GM19023 (cell line): Measurements from ENCODE around the gene UBAC1.
"Not testable (repeated sequence)": the region's sequence is repeated elsewhere in the genome, so short reads cannot be mapped to it uniquely, and the experiment has no call there.

Source experiments
- ATAC-seq: cut with Tn5 transposase; IDR thresholded peaks from one replicate; pipeline ENCODE4 v1.9.1; 2021; ENCODE audit warnings: mild to moderate bottlenecking, moderate library complexity; ENCODE audit not compliant: unreplicated experiment

Gene UBAC1

GRCh38 chr9:135923508-135923907, 37.7 kb downstream of the UBAC1 start:
- no peak for ATAC-seq

GRCh38 chr9:135921749-135922310, 39.3 kb downstream of the UBAC1 start:
- ATAC-seq = no peak

- ATAC-seq = no peak
These were observed 40.1 kb downstream of the UBAC1 start for GRCh38 chr9:135920973-135921585.

GRCh38 chr9:135920256-135920930, 40.8 kb downstream of the UBAC1 start:
- ATAC-seq = no peak

- no peak for ATAC-seq
These were observed 41.8 kb downstream of the UBAC1 start for GRCh38 chr9:135919318-135919890.

- not testable (repeated sequence) for ATAC-seq
These were observed 44.9 kb downstream of the UBAC1 start for GRCh38 chr9:135916227-135916626.

GRCh38 chr9:135914921-135915320, 46.3 kb downstream of the UBAC1 start:
- no peak for ATAC-seq

GRCh38 chr9:135911233-135911632, 49.9 kb downstream of the UBAC1 start:
- not testable (repeated sequence) for ATAC-seq

GRCh38 chr9:135910757-135911156, 50.4 kb downstream of the UBAC1 start:
- no peak for ATAC-seq

GRCh38 chr9:135910216-135910615, 51.0 kb downstream of the UBAC1 start:
- no peak for ATAC-seq

- ATAC-seq = no peak
These were observed 51.8 kb downstream of the UBAC1 start for GRCh38 chr9:135909371-135909770.

GRCh38 chr9:135908754-135909204, 52.4 kb downstream of the UBAC1 start:
- ATAC-seq = no peak

GRCh38 chr9:135908093-135908753, 53.0 kb downstream of the UBAC1 start:
- peak; percentile 4 for ATAC-seq

- peak; percentile 80 for ATAC-seq
These were observed 53.6 kb downstream of the UBAC1 start, which contains the start of gene CAMSAP1 for GRCh38 chr9:135907431-135908092. Gene CAMSAP1 (minus strand): TSS chr9:135907546. CDS start chr9:135907159, 387 bp downstream.

- no peak for ATAC-seq
These were observed 54.2 kb downstream of the UBAC1 start for GRCh38 chr9:135907006-135907430.

- peak; percentile 3 for ATAC-seq
These were observed 54.7 kb downstream of the UBAC1 start for GRCh38 chr9:135906291-135907005.

- ATAC-seq = no peak
These were observed 55.6 kb downstream of the UBAC1 start for GRCh38 chr9:135905380-135906258.

- ATAC-seq = no peak
These were observed 57.2 kb downstream of the UBAC1 start for GRCh38 chr9:135903786-135904520.

GRCh38 chr9:135903358-135903656, 57.9 kb downstream of the UBAC1 start:
- no peak for ATAC-seq
